H1 (cell line): ENCODE measurements around the gene GABRP. TPM values are rescaled to one million over a fixed set of nuclear protein-coding genes. Genes with fewer than 3 reads are reported as not detected.

Experiments
- CTCF ChIA-PET: fragments of 300-600 bp; sonication (Branson Sonifier 250); formaldehyde crosslinking; loops from one replicate; lab custom pipeline; 2021; ENCODE audit not compliant: partially characterized antibody; lab: Charles Lee
- POLR2A ChIA-PET: fragments of 300-600 bp; sonication (Branson Sonifier 250); formaldehyde crosslinking; loops from one replicate; lab custom pipeline; 2021; ENCODE audit warnings: inconsistent platforms; ENCODE audit not compliant: partially characterized antibody; lab: Charles Lee
- DNase-seq, 2 experiments: peaks; one replicate each; pipeline versions ENCODE4 v3.0.0 to v3.0.0-alpha.2; 2010 to 2022; ENCODE audit warnings: low spot score in 2 of 2, low read depth in 1 of 2, mixed read lengths in 1 of 2
- FAIRE-seq: peaks from 2 replicates; lab custom pipeline; 2011; peaks lifted over from hg19 to GRCh38; lab: Jason Lieb, UNC
- H2AFZ ChIP-seq: 2 replicates; pipeline ENCODE4 v1.8.1; 2012; ENCODE audit warnings: low read length, inconsistent platforms
- H2AK5ac ChIP-seq: 2 replicates; pipeline ENCODE4 v1.6.1; 2013; ENCODE audit warnings: low read depth, low read length
- H2BK120ac ChIP-seq: replicated peaks from 2 replicates; pipeline ENCODE3; 2013; ENCODE audit warnings: low read depth, low read length, inconsistent platforms
- H2BK12ac ChIP-seq: 2 replicates; pipeline ENCODE4 v1.6.1; 2013; ENCODE audit warnings: low read depth, low read length
- H2BK15ac ChIP-seq: 2 replicates; pipeline ENCODE4 v1.6.1; 2013; ENCODE audit warnings: low read length
- H2BK20ac ChIP-seq: 2 replicates; pipeline ENCODE4 v1.6.1; 2013; ENCODE audit warnings: low read length
- H2BK5ac ChIP-seq: 2 replicates; pipeline ENCODE4 v1.6.1; 2013; ENCODE audit warnings: low read depth, low read length
- H3K14ac ChIP-seq: 2 replicates; pipeline ENCODE4 v1.6.1; 2013; ENCODE audit warnings: inconsistent platforms; ENCODE audit not compliant: insufficient read length
- H3K18ac ChIP-seq: 2 replicates; pipeline ENCODE4 v1.6.1; 2013; ENCODE audit warnings: low read length; ENCODE audit errors: extremely low read depth
- H3K23ac ChIP-seq: 2 replicates; pipeline ENCODE4 v1.6.1; 2013; ENCODE audit warnings: inconsistent platforms; ENCODE audit not compliant: insufficient read length
- H3K23me2 ChIP-seq: 2 replicates; pipeline ENCODE4 v1.6.1; 2013; ENCODE audit warnings: low read depth, low read length
- H3K27ac ChIP-seq: 2 replicates; pipeline ENCODE4 v1.6.1; 2011; ENCODE audit warnings: low read depth, low read length, inconsistent platforms
- H3K27me3 ChIP-seq, 4 experiments: replicated peaks in 1 of 4; 1 replicate in 1 of 4; 2 replicates in 3 of 4; pipeline versions ENCODE4 v1.6.1 to v1.8.1; 2011 to 2013; ENCODE audit warnings: low read length in 3 of 4, mild to moderate bottlenecking in 3 of 4, inconsistent platforms in 2 of 4, mixed read lengths in 2 of 4, moderate library complexity in 1 of 4; ENCODE audit not compliant: control insufficient read depth in 3 of 4, insufficient read depth in 3 of 4; ENCODE audit errors: extremely low read depth in 1 of 4
- H3K36me3 ChIP-seq, 4 experiments: 2 replicates each; pipeline versions ENCODE4 v1.6.1 to v1.8.1; 2011 to 2013; ENCODE audit warnings: mild to moderate bottlenecking in 4 of 4, low read length in 3 of 4, moderate library complexity in 2 of 4, control low read depth in 1 of 4, inconsistent platforms in 1 of 4; ENCODE audit not compliant: insufficient read depth in 4 of 4, control insufficient read depth in 2 of 4
- H3K4ac ChIP-seq: replicated peaks from 2 replicates; pipeline ENCODE3; 2013; ENCODE audit warnings: low read length, low read depth, mixed read lengths, inconsistent platforms; ENCODE audit not compliant: insufficient read length
- H3K4me1 ChIP-seq, 4 experiments: replicated peaks in 1 of 4; 1 replicate in 1 of 4; 2 replicates in 3 of 4; pipeline versions ENCODE4 v1.6.1 to v1.8.1; 2011 to 2013; ENCODE audit warnings: low read length in 3 of 4, inconsistent platforms in 2 of 4, mixed read lengths in 1 of 4; ENCODE audit not compliant: insufficient read depth in 4 of 4, control insufficient read depth in 3 of 4
- H3K4me2 ChIP-seq, 2 experiments: 2 replicates each; pipeline versions ENCODE4 v1.6.1 to v1.8.1; 2011 to 2013; ENCODE audit warnings: low read depth in 2 of 2, low read length in 2 of 2, control low read depth in 1 of 2, inconsistent platforms in 1 of 2, mild to moderate bottlenecking in 1 of 2; ENCODE audit not compliant: insufficient read depth in 1 of 2
- H3K4me3 ChIP-seq, 4 experiments: fragments of 200-600, 300-600 bp in 1 of 4; sonication (generic), shearing (Covaris generic), sonication (Bioruptor Twin) in 1 of 4; 2 replicates each; pipeline versions ENCODE4 v1.5.1 to v1.8.1; 2011 to 2016; ENCODE audit warnings: low read length in 4 of 4, low read depth in 3 of 4, control low read depth in 2 of 4, inconsistent platforms in 2 of 4, mild to moderate bottlenecking in 2 of 4, mixed read lengths in 1 of 4, moderate library complexity in 1 of 4; ENCODE audit not compliant: insufficient read depth in 2 of 4; ENCODE audit errors: extremely low read depth in 1 of 4
- H3K56ac ChIP-seq: replicated peaks from 2 replicates; pipeline ENCODE3; 2013; ENCODE audit warnings: low read depth, mild to moderate bottlenecking, mixed read lengths, low read length, inconsistent platforms; ENCODE audit not compliant: insufficient read length
- H3K79me1 ChIP-seq: 2 replicates; pipeline ENCODE4 v1.6.1; 2013; ENCODE audit warnings: low read depth, low read length, control low read depth
- H3K79me2 ChIP-seq, 2 experiments: 2 replicates each; pipeline versions ENCODE4 v1.6.1 to v1.8.1; 2012 to 2013; ENCODE audit warnings: low read length in 2 of 2, mild to moderate bottlenecking in 2 of 2, inconsistent platforms in 1 of 2; ENCODE audit not compliant: insufficient read depth in 2 of 2, control insufficient read depth in 1 of 2
- H3K9ac ChIP-seq, 4 experiments: replicated peaks in 1 of 4; 1 replicate in 1 of 4; 2 replicates in 3 of 4; pipeline versions ENCODE4 v1.6.1 to v1.8.1; 2011 to 2013; ENCODE audit warnings: low read depth in 3 of 4, low read length in 3 of 4, control low read depth in 2 of 4, mild to moderate bottlenecking in 2 of 4, moderate library complexity in 2 of 4, inconsistent platforms in 1 of 4; ENCODE audit errors: extremely low read depth in 1 of 4
- H3K9me3 ChIP-seq, 2 experiments: 2 replicates each; pipeline versions ENCODE4 v1.6.1 to v1.8.1; 2012 to 2013; ENCODE audit warnings: mild to moderate bottlenecking in 2 of 2, moderate library complexity in 2 of 2, control low read depth in 1 of 2, inconsistent platforms in 1 of 2, low read depth in 1 of 2, low read length in 1 of 2, mixed read lengths in 1 of 2; ENCODE audit not compliant: insufficient read depth in 2 of 2
- H4K20me1 ChIP-seq, 2 experiments: replicated peaks in 1 of 2; 2 replicates each; pipeline versions ENCODE3 to v1.8.1; 2011 to 2013; ENCODE audit warnings: inconsistent platforms in 2 of 2, low read length in 2 of 2, mild to moderate bottlenecking in 1 of 2; ENCODE audit not compliant: insufficient read depth in 2 of 2, control insufficient read depth in 1 of 2
- H4K5ac ChIP-seq: 2 replicates; pipeline ENCODE4 v1.6.1; 2013; ENCODE audit warnings: low read length, low read depth, mixed read lengths, inconsistent platforms; ENCODE audit not compliant: insufficient read length
- H4K8ac ChIP-seq: 2 replicates; pipeline ENCODE4 v1.8.0; 2013; ENCODE audit warnings: mild to moderate bottlenecking, moderate library complexity, low read length, inconsistent platforms; ENCODE audit not compliant: insufficient read depth; ENCODE audit errors: extremely low read depth
- H4K91ac ChIP-seq: replicated peaks from 2 replicates; pipeline ENCODE3; 2013; ENCODE audit warnings: low read length, mixed read lengths, inconsistent platforms; ENCODE audit not compliant: insufficient read length
- BRCA1 ChIP-seq: IDR thresholded peaks from 2 replicates; pipeline ENCODE4 v1.6.1; 2012; ENCODE audit warnings: low read depth, low read length, improper control_type of control experiment
- CEBPB ChIP-seq: IDR thresholded peaks from 2 replicates; pipeline ENCODE4 v1.6.1; 2012; ENCODE audit warnings: low read depth, low read length
- CHD2 ChIP-seq: IDR thresholded peaks from 2 replicates; pipeline ENCODE4 v1.6.1; 2012; ENCODE audit warnings: low read length, improper control_type of control experiment
- FOSL1 ChIP-seq: IDR thresholded peaks from 2 replicates; pipeline ENCODE4 v1.6.1; 2011; ENCODE audit warnings: mild to moderate bottlenecking, low read depth, low read length, moderate library complexity; ENCODE audit not compliant: insufficient read depth
- JUND ChIP-seq: IDR thresholded peaks from 2 replicates; pipeline ENCODE4 v1.6.1; 2011; ENCODE audit warnings: mild to moderate bottlenecking, improper control_type of control experiment, low read length
- MAX ChIP-seq: IDR thresholded peaks from 2 replicates; pipeline ENCODE4 v1.6.1; 2012; ENCODE audit warnings: inconsistent platforms
- SIX5 ChIP-seq: IDR thresholded peaks from 2 replicates; pipeline ENCODE4 v1.6.1; 2011; ENCODE audit warnings: mild to moderate bottlenecking, low read depth, low read length
- SP2 ChIP-seq: IDR thresholded peaks from 2 replicates; pipeline ENCODE4 v1.6.1; 2012; ENCODE audit warnings: mild to moderate bottlenecking, low read length, inconsistent platforms
- WGBS, 2 experiments: shearing (Covaris generic) in 1 of 2; methylation state at CpG; one replicate each; pipeline versions ENCODE4 v1.1.6 to v1.1.7; 2013 to 2015; ENCODE audit warnings: low lambda C conversion rate in 2 of 2, mixed read lengths in 2 of 2, inconsistent platforms in 1 of 2, low coverage in 1 of 2, missing lambda C conversion rate in 1 of 2; ENCODE audit not compliant: insufficient replicate concordance in 2 of 2, insufficient coverage in 1 of 2, insufficient read length in 1 of 2; ENCODE audit errors: extremely low coverage in 1 of 2, missing lambda C conversion rate in 1 of 2; 5-methylcytosine and 5-hydroxymethylcytosine counted together
- polyA plus RNA-seq, 7 experiments: library from polyadenylated mRNA; depleted of rRNA in 3 of 7; stranded (reverse) in 5 of 7; unstranded in 2 of 7; fragments of >200 nt in 5 of 7; fragments of 200-250 nt in 2 of 7; gene quantifications; 1 replicate in 5 of 7; 2 replicates in 1 of 7; 4 replicates in 1 of 7; pipeline versions ENCODE4 v1.2.1 to v1.2.3, GENCODE V29; 2011 to 2013; ENCODE audit warnings: missing spikeins in 2 of 7, mixed read lengths in 2 of 7
- total RNA-seq: library from RNA; stranded (reverse); fragmentation: NEBNext Ultra II Directional; extraction: Animal tissue kit (Norgen Biotek cat#: 25700); gene quantifications from 2 replicates; pipeline ENCODE4 v1.2.1, GENCODE V29; 2021
- TF ChIP-seq, protein P1 (sequence below): IDR thresholded peaks from 2 replicates; pipeline ENCODE4 v1.6.1; 2011; ENCODE audit warnings: low read depth, mild to moderate bottlenecking, low read length; ENCODE audit not compliant: insufficient read depth

Gene GABRP
- total and polyA plus RNA-seq, 2 of the 8 experiments (the other 6 are each of a cell fraction or from before 2014, with no cell fraction given) = 3.7 to 4.0 TPM

- no peak overlapping the region for H3K9ac ChIP-seq
- H3K56ac ChIP-seq = no peak overlapping the region
- CTCF ChIA-PET = interaction anchor here (0.8 to 21.2 kb wide), 4 partner anchors 11 to 37 kb away, joined by 3 to 650 read pairs (median 121); partner anchors contain the start of gene GABRP
- 0 out of 8 replicates have a peak, but pooled peaks cover 0 to 4% (median 0%) of the 10 kb centered on the region in 4 experiments for H3K36me3 ChIP-seq
- no peak overlapping the region for H2AFZ ChIP-seq
- no peak overlapping the region for H3K4ac ChIP-seq
- peaks cover 10% of the 10 kb centered on the region; the same call in 1 of the 2 replicates for H3K23me2 ChIP-seq
- peak overlapping the region; percentile 9; the same call in 1 of the 2 replicates for H2BK5ac ChIP-seq
- DNase-seq (no peak), FAIRE-seq (no peak)
- no peaks in the 10 kb centered on the region for H3K79me2 ChIP-seq
- POLR2A ChIA-PET = interaction anchor here (5.3 to 11.3 kb wide), 2 partner anchors 7 to 17 kb away, joined by 33 to 190 read pairs; no protein-coding TSS in a partner anchor
- H3K27ac ChIP-seq = no peak overlapping the region
- no peak overlapping the region; the same call in 1 of the 2 replicates for H4K8ac ChIP-seq
- no peaks in the 10 kb centered on the region for H4K20me1 ChIP-seq
- H2BK12ac ChIP-seq = peak overlapping the region; percentile 7; the same call in 1 of the 2 replicates
- no peak overlapping the region; the same call in 1 of the 2 replicates for H2AK5ac ChIP-seq
- H2BK20ac ChIP-seq = peak overlapping the region; percentile 13; the same call in 1 of the 2 replicates
- H3K27me3 ChIP-seq = no peaks in the 10 kb centered on the region
- no peak overlapping the region for H4K91ac ChIP-seq
- H2BK120ac ChIP-seq = no peak overlapping the region
- H3K14ac ChIP-seq = no peak overlapping the region
- TF ChIP-seq BRCA1 (no peak), CHD2 (no peak), SP2 (no peak), FOSL1 (no peak), CEBPB (no peak), JUND (no peak), MAX (no peak), SIX5 (no peak)
- TF ChIP-seq, protein P1, sequence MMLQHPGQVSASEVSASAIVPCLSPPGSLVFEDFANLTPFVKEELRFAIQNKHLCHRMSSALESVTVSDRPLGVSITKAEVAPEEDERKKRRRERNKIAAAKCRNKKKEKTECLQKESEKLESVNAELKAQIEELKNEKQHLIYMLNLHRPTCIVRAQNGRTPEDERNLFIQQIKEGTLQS = no peak
- 98% methylated on average over 10 of the region's 10 CpGs; no CpG with 5 or more reads in 1 of the 2 experiments for WGBS, 2 experiments
- peak overlapping the region; percentile 34 for H3K18ac ChIP-seq
- H3K4me2 ChIP-seq = no peak overlapping the region
- no peaks in the 10 kb centered on the region for H3K79me1 ChIP-seq
- H3K4me1 ChIP-seq = peaks cover 0 to 4% (median under 1%) of the 10 kb centered on the region in 4 experiments; a peak in 1 of 7 replicates
- no peak overlapping the region for H3K4me3 ChIP-seq
- no peak overlapping the region for H4K5ac ChIP-seq
- H3K23ac ChIP-seq = no peak overlapping the region
- no peak overlapping the region for H2BK15ac ChIP-seq
- H3K9me3 ChIP-seq = no peaks in the 10 kb centered on the region
These were observed 31.0 kb upstream of the GABRP start for GRCh38 chr5:170752257-170753215.
